SK-N-SH (cell line): Measurements from ENCODE around the gene MT1M. TPM values are rescaled to one million over a fixed set of nuclear protein-coding genes. Genes with fewer than 3 reads are reported as not detected.

Source experiments
- CTCF ChIA-PET: fragments of 300-600, 350-600 bp; formaldehyde crosslinking; extraction: SDS; loops from one replicate; lab custom pipeline; 2021; lab: Yijun Ruan, JAX
- POLR2A ChIA-PET: fragments of 350-600 bp; sonication (Branson Sonifier 250); formaldehyde crosslinking; extraction: SDS; loops from one replicate; lab custom pipeline; 2020; ENCODE audit warnings: antibody characterized with exemption, inconsistent platforms; lab: Yijun Ruan, JAX
- DNase-seq: peaks from one replicate; pipeline ENCODE4 v3.0.0; 2012
- H2AFZ ChIP-seq: fragments of 200-600 bp; sonication (generic); 2 replicates; pipeline ENCODE4 v1.8.1; 2016; ENCODE audit warnings: antibody characterized with exemption, mild to moderate bottlenecking, low read depth
- H3F3A ChIP-seq: fragments of 200-600 bp; sonication (generic); replicated peaks from 2 replicates; pipeline ENCODE3; 2016; ENCODE audit warnings: antibody characterized with exemption, mild to moderate bottlenecking; ENCODE audit not compliant: insufficient read depth
- H3K27ac ChIP-seq, 2 experiments: fragments of 200-500 bp in 1 of 2; fragments of 200-600 bp in 1 of 2; sonication (Bioruptor generic) in 1 of 2; sonication (generic), shearing (Covaris generic) in 1 of 2; 2 replicates each; pipeline versions ENCODE4 v1.5.1 to v1.6.1; 2014 to 2016; ENCODE audit warnings: low read depth in 2 of 2, inconsistent platforms in 1 of 2, low read length in 1 of 2, mild to moderate bottlenecking in 1 of 2, mixed read lengths in 1 of 2
- H3K27me3 ChIP-seq: fragments of 200-600 bp; sonication (generic), shearing (Covaris generic); 2 replicates; pipeline ENCODE4 v1.6.1; 2016; ENCODE audit warnings: mixed run types; ENCODE audit not compliant: insufficient read depth
- H3K36me3 ChIP-seq, 2 experiments: fragments of 200-500 bp in 1 of 2; fragments of 200-600 bp in 1 of 2; sonication (Bioruptor generic) in 1 of 2; sonication (generic) in 1 of 2; replicated peaks in 1 of 2; 2 replicates each; pipeline versions ENCODE3 to v1.5.1; 2014 to 2016; ENCODE audit warnings: low read length in 1 of 2, mild to moderate bottlenecking in 1 of 2; ENCODE audit not compliant: insufficient read depth in 2 of 2, control insufficient read depth in 1 of 2
- H3K4me1 ChIP-seq, 2 experiments: fragments of 200-500 bp in 1 of 2; fragments of 200-600 bp in 1 of 2; sonication (Bioruptor generic) in 1 of 2; sonication (generic), shearing (Covaris generic) in 1 of 2; 2 replicates each; pipeline versions ENCODE4 v1.5.1 to v1.6.1; 2014 to 2016; ENCODE audit warnings: low read depth in 1 of 2, low read length in 1 of 2, mixed run types in 1 of 2; ENCODE audit not compliant: insufficient read depth in 2 of 2, control insufficient read depth in 1 of 2
- H3K4me2 ChIP-seq: fragments of 200-600 bp; sonication (generic), shearing (Covaris generic); 2 replicates; pipeline ENCODE4 v1.6.1; 2017; ENCODE audit warnings: mixed run types
- H3K4me3 ChIP-seq, 2 experiments: fragments of 200-500 bp in 1 of 2; fragments of 200-600 bp in 1 of 2; sonication (Bioruptor generic) in 1 of 2; sonication (generic), shearing (Covaris generic) in 1 of 2; 2 replicates each; pipeline versions ENCODE4 v1.5.1 to v1.8.1; 2014 to 2016; ENCODE audit warnings: low read depth in 2 of 2, inconsistent platforms in 1 of 2, low read length in 1 of 2, mild to moderate bottlenecking in 1 of 2, mixed read lengths in 1 of 2, moderate library complexity in 1 of 2
- H3K79me2 ChIP-seq: fragments of 200-600 bp; sonication (generic); 2 replicates; pipeline ENCODE4 v1.8.1; 2017; ENCODE audit warnings: mild to moderate bottlenecking; ENCODE audit not compliant: insufficient read depth
- H3K9ac ChIP-seq: fragments of 200-600 bp; sonication (generic); 2 replicates; pipeline ENCODE4 v1.6.1; 2017; ENCODE audit warnings: mixed run types
- H3K9me2 ChIP-seq: fragments of 200-600 bp; sonication (generic); 2 replicates; pipeline ENCODE4 v1.6.1; 2017; ENCODE audit warnings: mixed run types
- H3K9me3 ChIP-seq: fragments of 200-600 bp; sonication (generic); 2 replicates; pipeline ENCODE4 v1.6.1; 2017; ENCODE audit warnings: mixed run types, mild to moderate bottlenecking, moderate library complexity
- H4K20me1 ChIP-seq: fragments of 200-600 bp; sonication (generic); 2 replicates; pipeline ENCODE4 v1.6.1; 2017; ENCODE audit warnings: mild to moderate bottlenecking, mixed run types; ENCODE audit not compliant: insufficient read depth
- CHD2 ChIP-seq: fragments of 150-350 bp; IDR thresholded peaks from 2 replicates; pipeline ENCODE4 v1.6.1; 2018; ENCODE audit warnings: low read length; ENCODE audit not compliant: partially characterized antibody
- EP300 ChIP-seq, 2 experiments: IDR thresholded peaks; 2 replicates each; pipeline versions ENCODE4 v1.4.0 to v1.6.1; 2012; ENCODE audit warnings: borderline replicate concordance in 1 of 2, low read depth in 1 of 2, low read length in 1 of 2
- FOXJ3 ChIP-seq: sonication (generic); formaldehyde crosslinking; IDR thresholded peaks from 2 replicates; pipeline ENCODE4 v1.5.1; 2020; ENCODE audit warnings: mild to moderate bottlenecking, missing genetic modification reagents
- FOXM1 ChIP-seq: IDR thresholded peaks from 2 replicates; pipeline ENCODE4 v1.4.0; 2012; ENCODE audit warnings: low read depth, mild to moderate bottlenecking
- GABPA ChIP-seq: IDR thresholded peaks from 2 replicates; pipeline ENCODE4 v1.4.0; 2012; ENCODE audit warnings: low read depth, mild to moderate bottlenecking
- JUND ChIP-seq: IDR thresholded peaks from 2 replicates; pipeline ENCODE4 v1.4.0; 2012
- NFIC ChIP-seq: IDR thresholded peaks from 2 replicates; pipeline ENCODE4 v1.4.0; 2012; ENCODE audit warnings: borderline replicate concordance
- POLR2AphosphoS5 ChIP-seq: IDR thresholded peaks from 2 replicates; pipeline ENCODE4 v1.6.1; 2012; ENCODE audit warnings: low read depth, low read length
- RAD21 ChIP-seq: IDR thresholded peaks from 2 replicates; pipeline ENCODE4 v1.6.1; 2012; ENCODE audit warnings: mild to moderate bottlenecking, low read length
- RCOR1 ChIP-seq: fragments of 150-350 bp; IDR thresholded peaks from 2 replicates; pipeline ENCODE4 v1.6.1; 2017; ENCODE audit warnings: antibody characterized with exemption, low read length
- RXRA ChIP-seq: IDR thresholded peaks from 2 replicates; pipeline ENCODE4 v1.4.0; 2012; ENCODE audit warnings: low read depth, mild to moderate bottlenecking, borderline replicate concordance
- SIN3A ChIP-seq: IDR thresholded peaks from 2 replicates; pipeline ENCODE4 v1.6.1; 2012; ENCODE audit warnings: low read depth, mild to moderate bottlenecking, low read length, moderate library complexity, borderline replicate concordance
- SMC3 ChIP-seq: IDR thresholded peaks from 2 replicates; pipeline ENCODE4 v1.6.1; 2012; ENCODE audit warnings: low read depth, low read length, improper control_type of control experiment
- TAF1 ChIP-seq: IDR thresholded peaks from 2 replicates; pipeline ENCODE4 v1.6.1; 2012; ENCODE audit warnings: low read depth, mild to moderate bottlenecking, low read length, moderate library complexity, borderline replicate concordance
- TCF12 ChIP-seq: IDR thresholded peaks from 2 replicates; pipeline ENCODE4 v1.4.0; 2012
- TEAD4 ChIP-seq: IDR thresholded peaks from 2 replicates; pipeline ENCODE4 v1.4.0; 2012; ENCODE audit warnings: mild to moderate bottlenecking, borderline replicate concordance; ENCODE audit not compliant: insufficient read depth
- USF1 ChIP-seq: IDR thresholded peaks from 2 replicates; pipeline ENCODE4 v1.4.0; 2012; ENCODE audit warnings: low read depth, borderline replicate concordance
- WGBS: methylation state at CpG from one replicate; pipeline ENCODE4 v1.1.6; 2017; ENCODE audit warnings: low lambda C conversion rate; 5-methylcytosine and 5-hydroxymethylcytosine counted together
- polyA plus RNA-seq, 3 experiments: library from polyadenylated mRNA; depleted of rRNA; stranded (reverse); fragments of >200 nt; gene quantifications; 2 replicates each; pipeline ENCODE4 v1.2.3, GENCODE V29; 2012
- TF ChIP-seq, protein P1 (sequence below): IDR thresholded peaks from 2 replicates; pipeline ENCODE4 v1.4.0; 2012; ENCODE audit warnings: low read depth
- TF ChIP-seq, protein P2 (sequence below): IDR thresholded peaks from 2 replicates; pipeline ENCODE4 v1.4.0; 2012; ENCODE audit warnings: low read depth, borderline replicate concordance
- TF ChIP-seq, protein P3 (sequence below): fragments of 150-350 bp; IDR thresholded peaks from 2 replicates; pipeline ENCODE4 v1.6.1; 2016; ENCODE audit warnings: mild to moderate bottlenecking, low read depth, low read length

The MT1M gene
- polyA plus RNA-seq, 1 of the 3 experiments (the other 2 are of a cell fraction), result 1.3 TPM

DNA sequence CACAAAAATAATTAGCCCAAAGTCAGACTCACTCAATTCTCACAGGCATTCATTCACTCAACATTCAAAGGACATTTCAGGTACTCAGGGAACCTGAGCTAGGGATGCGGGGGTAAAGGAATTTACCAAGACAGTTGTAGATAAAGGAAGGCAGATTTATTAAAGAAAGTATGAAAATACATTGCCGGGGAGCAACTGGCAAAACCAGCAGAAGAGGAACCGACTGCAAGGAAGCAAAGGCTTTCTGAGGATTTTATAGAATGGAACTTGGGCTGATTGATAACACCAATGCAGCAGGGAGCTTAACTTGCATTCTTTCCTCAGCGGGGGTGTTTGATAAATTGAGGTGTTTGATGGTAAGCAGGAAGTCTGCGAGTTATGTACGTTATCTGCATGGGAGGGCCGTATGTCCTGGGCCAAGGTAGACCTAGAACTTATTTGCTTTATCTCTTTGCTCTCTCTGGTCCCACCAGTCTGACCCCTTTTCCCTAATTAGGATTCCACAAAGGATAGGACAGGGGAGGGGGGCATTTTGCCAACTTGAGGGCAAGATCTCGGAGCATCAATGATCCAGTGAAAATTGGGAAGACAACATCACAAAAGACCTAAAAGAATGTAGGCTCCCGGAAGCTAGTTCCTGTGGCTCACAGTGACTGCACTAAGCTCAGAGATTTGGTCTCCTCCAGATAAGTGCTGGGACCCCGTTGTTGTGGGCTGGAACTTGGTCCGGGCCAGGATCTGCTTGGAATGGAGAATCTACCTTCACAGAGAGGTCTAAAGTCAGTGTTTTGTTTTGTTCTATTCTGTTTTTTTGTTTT is 48.9 kb upstream of the MT1M start:
- H3K27ac ChIP-seq, result no peak overlapping the region
- H4K20me1 ChIP-seq, result no peaks in the 10 kb centered on the region
- WGBS, result 88% methylated on average over 11 of the region's 11 CpGs
- H3K4me1 ChIP-seq, result no peaks in the 10 kb centered on the region
- H3F3A ChIP-seq, result no peaks in the 10 kb centered on the region
- POLR2A ChIA-PET, result no interaction called here
- no peak overlapping the region; a peak in 1 of 4 replicates for H3K4me3 ChIP-seq
- H2AFZ ChIP-seq, result no peak overlapping the region
- no peak overlapping the region for H3K9ac ChIP-seq
- H3K9me3 ChIP-seq, result no peaks in the 10 kb centered on the region
- no peak overlapping the region for H3K4me2 ChIP-seq
- H3K27me3 ChIP-seq, result no peaks in the 10 kb centered on the region; the same call in 1 of the 2 replicates
- TF ChIP-seq, protein P1, sequence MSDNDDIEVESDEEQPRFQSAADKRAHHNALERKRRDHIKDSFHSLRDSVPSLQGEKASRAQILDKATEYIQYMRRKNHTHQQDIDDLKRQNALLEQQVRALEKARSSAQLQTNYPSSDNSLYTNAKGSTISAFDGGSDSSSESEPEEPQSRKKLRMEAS, result no peak
- TF ChIP-seq GABPA (no peak), TCF12 (no peak), CHD2 (no peak), RAD21 (no peak), FOXJ3 (CRISPR knock-in tag) (no peak), TAF1 (no peak), EP300 (IDR thresholded peaks at IDR 0.05; ENCODE audit: borderline replicate concordance in 1 of 2, low read depth in 1 of 2, low read length in 1 of 2) (no peak), NFIC (no peak), USF1 (no peak), POLR2AphosphoS5 (no peak), FOXM1 (no peak)
- TF ChIP-seq, protein P2, sequence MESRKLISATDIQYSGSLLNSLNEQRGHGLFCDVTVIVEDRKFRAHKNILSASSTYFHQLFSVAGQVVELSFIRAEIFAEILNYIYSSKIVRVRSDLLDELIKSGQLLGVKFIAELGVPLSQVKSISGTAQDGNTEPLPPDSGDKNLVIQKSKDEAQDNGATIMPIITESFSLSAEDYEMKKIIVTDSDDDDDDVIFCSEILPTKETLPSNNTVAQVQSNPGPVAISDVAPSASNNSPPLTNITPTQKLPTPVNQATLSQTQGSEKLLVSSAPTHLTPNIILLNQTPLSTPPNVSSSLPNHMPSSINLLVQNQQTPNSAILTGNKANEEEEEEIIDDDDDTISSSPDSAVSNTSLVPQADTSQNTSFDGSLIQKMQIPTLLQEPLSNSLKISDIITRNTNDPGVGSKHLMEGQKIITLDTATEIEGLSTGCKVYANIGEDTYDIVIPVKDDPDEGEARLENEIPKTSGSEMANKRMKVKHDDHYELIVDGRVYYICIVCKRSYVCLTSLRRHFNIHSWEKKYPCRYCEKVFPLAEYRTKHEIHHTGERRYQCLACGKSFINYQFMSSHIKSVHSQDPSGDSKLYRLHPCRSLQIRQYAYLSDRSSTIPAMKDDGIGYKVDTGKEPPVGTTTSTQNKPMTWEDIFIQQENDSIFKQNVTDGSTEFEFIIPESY, result no peak
- H3K36me3 ChIP-seq, result no peaks in the 10 kb centered on the region
- no peak for DNase-seq
- no peaks in the 10 kb centered on the region for H3K9me2 ChIP-seq
- no peaks in the 10 kb centered on the region for H3K79me2 ChIP-seq
- CTCF ChIA-PET, result interaction anchor here (1.8 kb wide), 1 partner anchor 118 kb away, joined by 8 read pairs; no protein-coding TSS in a partner anchor

DNA sequence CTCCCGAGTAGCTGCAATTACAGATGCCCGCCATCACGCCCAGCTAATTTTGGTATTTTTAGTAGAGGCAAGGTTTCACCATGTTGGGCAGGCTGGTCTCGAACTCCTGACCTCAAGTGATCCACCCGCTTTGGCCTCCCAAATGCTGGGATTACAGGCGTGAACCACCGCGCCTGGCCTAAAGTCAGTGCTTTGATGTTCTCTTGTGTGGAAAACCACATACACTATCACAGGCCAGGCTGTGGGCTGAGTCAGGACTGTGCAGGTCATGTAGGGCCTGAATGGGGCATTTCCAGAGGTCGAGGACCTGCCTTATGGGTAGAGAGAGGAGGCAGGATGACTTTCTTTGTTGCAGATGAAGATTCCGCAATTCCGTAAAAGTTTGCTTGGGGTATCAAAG is 48.2 kb upstream of the MT1M start:
- H3K9me3 ChIP-seq, result no peaks in the 10 kb centered on the region
- H3K27me3 ChIP-seq, result no peaks in the 10 kb centered on the region; the same call in 1 of the 2 replicates
- no peak overlapping the region for H3K27ac ChIP-seq
- no peak for DNase-seq
- ChIA-PET CTCF (interaction anchor here (1.5 to 1.8 kb wide), 3 partner anchors 8 to 17 kb away, joined by 4 to 7 read pairs (median 6); no protein-coding TSS in a partner anchor), POLR2A (no interaction called here)
- H3K4me2 ChIP-seq, result no peak overlapping the region
- no peaks in the 10 kb centered on the region for H3K36me3 ChIP-seq
- no peaks in the 10 kb centered on the region for H3F3A ChIP-seq
- WGBS, result 83% methylated on average over 11 of the region's 11 CpGs
- peaks cover 0 to 3% of the 10 kb centered on the region in 2 experiments; a peak in 1 of 4 replicates for H3K4me1 ChIP-seq
- H3K4me3 ChIP-seq, result no peak overlapping the region; a peak in 1 of 4 replicates
- H3K9ac ChIP-seq, result no peak overlapping the region
- H4K20me1 ChIP-seq, result no peaks in the 10 kb centered on the region
- no peak overlapping the region for H2AFZ ChIP-seq
- H3K9me2 ChIP-seq, result no peaks in the 10 kb centered on the region
- H3K79me2 ChIP-seq, result no peaks in the 10 kb centered on the region
- TF ChIP-seq RCOR1 (no peak), RXRA (no peak), SIN3A (no peak), SMC3 (no peak), FOXJ3 (CRISPR knock-in tag) (no peak), TEAD4 (no peak), USF1 (no peak), JUND (no peak), TCF12 (no peak)
- TF ChIP-seq, protein P3, sequence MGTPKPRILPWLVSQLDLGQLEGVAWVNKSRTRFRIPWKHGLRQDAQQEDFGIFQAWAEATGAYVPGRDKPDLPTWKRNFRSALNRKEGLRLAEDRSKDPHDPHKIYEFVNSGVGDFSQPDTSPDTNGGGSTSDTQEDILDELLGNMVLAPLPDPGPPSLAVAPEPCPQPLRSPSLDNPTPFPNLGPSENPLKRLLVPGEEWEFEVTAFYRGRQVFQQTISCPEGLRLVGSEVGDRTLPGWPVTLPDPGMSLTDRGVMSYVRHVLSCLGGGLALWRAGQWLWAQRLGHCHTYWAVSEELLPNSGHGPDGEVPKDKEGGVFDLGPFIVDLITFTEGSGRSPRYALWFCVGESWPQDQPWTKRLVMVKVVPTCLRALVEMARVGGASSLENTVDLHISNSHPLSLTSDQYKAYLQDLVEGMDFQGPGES, result no peak
- TF ChIP-seq, protein P1, result no peak
